ENCODE measurements around the gene BBS7.

BBS7 gene

DNA sequence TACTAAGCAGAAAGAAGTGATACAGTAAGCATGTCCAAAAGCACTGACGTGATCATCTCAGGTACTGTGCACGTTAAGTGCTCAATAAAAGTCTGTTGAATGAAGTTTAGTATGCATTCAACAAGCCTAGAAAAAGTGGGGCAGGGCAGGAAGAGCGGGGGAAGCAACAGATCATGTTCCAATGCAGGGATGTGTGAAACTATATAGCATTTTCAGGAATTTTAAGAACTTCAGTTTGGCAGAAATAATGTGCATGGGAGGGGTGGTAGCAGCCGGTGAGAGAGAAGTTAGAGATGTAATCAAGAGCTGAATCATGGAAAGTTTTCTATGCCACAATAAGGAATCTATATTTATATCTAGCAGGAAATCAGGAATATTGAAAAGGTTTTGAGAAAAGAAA, 27.4 kb downstream of the BBS7 start:
- in situ Hi-C loops (cut with MboI; ENCODE audit: low pct_unique_long_range_greater_than_20kb, low sequenced_read_pairs) = no loop called here
- no peak for DNase-seq

DNA sequence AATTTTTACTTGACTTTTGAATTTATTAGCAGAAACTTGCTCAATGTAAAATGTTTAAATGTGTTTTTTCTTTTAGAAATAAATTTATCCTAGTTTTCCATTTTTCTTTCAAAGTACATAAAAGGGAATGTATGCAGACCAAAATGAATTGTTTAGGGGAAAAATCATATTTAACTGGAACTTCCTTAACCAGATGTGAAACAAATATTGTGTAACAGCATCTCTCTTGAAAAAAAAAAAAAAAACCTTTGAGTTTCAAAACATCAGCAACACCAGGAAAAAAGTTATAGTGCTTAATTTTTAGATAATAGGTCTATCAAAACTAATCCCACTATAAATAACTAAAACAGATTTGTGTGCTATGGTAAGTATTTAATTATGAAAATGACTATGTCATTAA, 32.1 kb downstream of the BBS7 start:
- in situ Hi-C loops (cut with MboI; ENCODE audit: low pct_unique_long_range_greater_than_20kb, low sequenced_read_pairs) = no loop called here
- DNase-seq = no peak

DNA sequence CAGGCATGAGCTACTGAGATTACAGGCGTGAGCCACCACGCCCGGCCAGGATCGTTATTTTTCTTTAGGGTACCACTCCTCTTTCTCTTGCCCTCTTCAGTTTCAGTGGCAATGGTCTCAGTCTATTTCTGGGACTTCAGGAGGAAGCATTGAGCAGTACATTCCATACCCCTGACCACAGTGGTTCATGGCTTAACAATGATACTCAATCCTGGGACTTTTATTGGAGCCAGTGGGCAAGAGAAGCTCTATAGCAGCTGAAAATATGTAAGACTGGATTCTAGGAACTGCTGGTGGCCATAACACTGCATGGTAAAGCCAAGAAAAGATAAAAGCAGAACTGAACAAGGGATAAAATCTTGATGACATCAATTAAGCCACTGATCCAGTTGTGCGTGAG, 40.8 kb downstream of the BBS7 start:
- in situ Hi-C loops (cut with MboI; ENCODE audit: low pct_unique_long_range_greater_than_20kb, low sequenced_read_pairs) = no loop called here
- DNase-seq = no peak

DNA sequence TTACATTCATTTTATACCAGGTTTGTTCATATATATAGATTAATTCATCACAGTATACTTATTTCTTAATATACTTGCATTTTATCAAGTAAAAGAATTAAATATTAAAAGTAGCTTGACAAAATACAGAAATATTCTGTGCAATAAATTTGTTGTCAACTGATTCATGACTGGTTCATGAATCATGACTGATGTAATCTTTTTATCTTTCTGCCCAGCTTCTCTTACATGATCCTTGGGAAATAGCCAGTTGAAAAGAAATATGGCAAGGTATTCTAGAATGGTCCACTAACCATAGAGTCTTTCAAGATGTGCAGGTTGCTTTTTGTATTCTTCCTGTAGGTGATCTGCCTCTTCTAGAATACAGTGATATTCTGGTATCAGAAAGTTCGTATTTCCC, 42.4 kb downstream of the BBS7 start:
- in situ Hi-C loops (cut with MboI; ENCODE audit: low pct_unique_long_range_greater_than_20kb, low sequenced_read_pairs) = no loop called here
- no peak for DNase-seq

DNA sequence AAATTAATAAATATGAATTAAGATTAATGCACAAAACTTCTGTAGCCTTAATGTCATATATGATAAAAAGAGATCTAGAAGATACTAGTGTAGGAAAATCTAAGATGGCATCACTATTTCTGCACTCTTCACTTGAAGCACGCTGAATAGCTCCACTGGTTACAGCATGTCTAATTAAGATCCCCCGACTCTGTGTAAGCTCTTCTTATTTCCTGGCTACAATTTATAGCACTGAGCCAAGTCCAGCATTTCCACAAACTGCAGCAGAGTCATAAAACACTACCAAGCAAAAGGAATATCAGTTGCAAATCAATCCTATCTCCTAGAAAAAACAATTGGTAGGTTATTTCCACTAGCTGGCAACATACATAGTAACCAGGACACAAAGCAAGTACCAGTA, 45.3 kb downstream of the BBS7 start:
- in situ Hi-C loops (cut with MboI; ENCODE audit: low pct_unique_long_range_greater_than_20kb, low sequenced_read_pairs) = no loop called here

DNA sequence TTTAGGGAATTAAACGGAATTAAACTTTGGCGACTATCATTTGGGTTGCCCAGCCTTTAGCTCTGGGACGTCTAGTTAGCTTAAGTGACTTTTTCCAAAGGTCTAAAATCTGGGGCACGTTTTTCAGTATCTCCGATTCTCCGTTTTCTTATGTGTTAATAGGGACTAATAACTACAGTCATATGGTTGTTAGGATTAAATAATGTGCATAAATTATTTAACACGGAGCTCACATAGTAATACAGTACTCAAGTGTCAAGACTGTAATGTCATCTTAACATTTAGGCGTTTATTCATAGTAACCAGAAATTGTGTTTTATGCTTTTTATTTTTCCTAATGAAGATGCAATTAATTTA, 46.1 kb downstream of the BBS7 start:
- DNase-seq = no peak
- in situ Hi-C loops (cut with MboI; ENCODE audit: low pct_unique_long_range_greater_than_20kb, low sequenced_read_pairs) = no loop called here

More for the DNA sequence above, 45.3 kb downstream of the BBS7 start:
- no peak for DNase-seq

DNA sequence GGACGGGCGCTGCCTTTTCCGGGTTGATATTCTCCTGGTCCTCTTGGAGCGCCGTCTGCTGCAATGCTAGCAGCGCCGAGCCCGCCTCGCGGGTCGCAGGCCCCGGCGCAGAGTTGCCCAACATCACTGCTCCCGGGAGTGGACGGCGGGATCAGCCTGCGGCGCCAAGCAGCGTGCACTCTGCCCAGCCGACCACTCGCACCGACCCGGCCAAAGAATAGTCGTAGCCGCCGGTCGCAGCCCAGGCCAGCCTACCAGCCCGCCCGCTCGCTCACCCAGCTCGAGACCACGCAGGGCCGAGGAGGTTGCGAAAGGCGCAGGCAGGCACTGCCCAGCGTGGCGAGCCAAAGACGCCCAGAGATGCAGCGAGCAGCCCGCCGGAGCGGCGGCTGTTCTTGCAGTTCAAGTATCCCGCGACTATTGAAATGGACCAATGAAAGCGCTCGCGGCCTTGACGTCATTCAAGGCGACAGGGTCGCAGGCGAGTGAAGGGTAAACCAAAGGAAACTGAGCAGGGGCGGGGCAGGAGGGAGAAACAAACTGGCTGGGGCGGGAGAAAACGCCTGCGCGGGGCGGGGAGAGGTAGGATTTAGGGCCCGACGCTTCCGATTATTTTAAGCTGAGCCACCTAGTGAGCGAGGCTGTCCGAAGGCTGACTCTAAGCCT, 46.6 kb downstream of the BBS7 start, which contains the start of gene CCNA2:
Gene CCNA2, minus strand, starts transcription at position 379 of the 666 bp plus-strand sequence. Its CDS starts 255 bp downstream, at position 124.
- in situ Hi-C loops (cut with MboI; ENCODE audit: low pct_unique_long_range_greater_than_20kb, low sequenced_read_pairs) = no loop called here
- peak; percentile 97 for DNase-seq

DNA sequence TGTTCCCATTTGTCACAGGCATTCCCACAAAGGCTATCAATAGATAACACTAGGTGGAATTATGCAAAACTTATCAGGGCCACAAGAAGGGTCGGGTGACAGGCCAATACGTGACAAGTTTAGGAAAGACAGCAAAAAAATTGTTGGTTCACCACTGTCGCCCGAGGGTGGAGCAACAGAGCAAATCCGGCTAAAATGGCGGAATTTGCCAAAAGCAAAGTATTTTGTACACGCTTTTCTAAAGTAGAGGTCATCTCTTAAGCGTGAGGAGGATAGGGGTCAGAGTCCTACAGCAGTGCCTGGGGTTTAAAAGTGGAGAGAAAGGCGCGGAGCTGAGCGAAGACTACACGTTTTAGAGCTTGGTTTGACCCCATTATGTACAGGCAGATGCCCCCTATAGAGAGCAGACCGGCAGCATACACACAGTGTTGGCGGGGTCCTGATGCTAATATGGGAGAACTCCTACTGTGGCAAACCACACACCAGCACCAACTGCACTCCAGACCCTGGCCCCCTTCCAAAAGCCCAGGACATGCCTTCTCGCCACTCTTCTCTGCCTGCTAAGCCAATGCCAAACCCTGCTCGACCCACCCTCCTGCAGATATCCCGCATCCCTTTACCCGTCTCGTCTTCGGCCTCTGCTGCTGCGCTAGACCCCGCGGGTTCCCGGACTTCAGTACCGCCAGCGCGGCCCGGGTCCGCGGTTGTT, 47.3 kb downstream of the BBS7 start:
- in situ Hi-C loops (cut with MboI; ENCODE audit: low pct_unique_long_range_greater_than_20kb, low sequenced_read_pairs) = no loop called here
- DNase-seq = peak; percentile 67

DNA sequence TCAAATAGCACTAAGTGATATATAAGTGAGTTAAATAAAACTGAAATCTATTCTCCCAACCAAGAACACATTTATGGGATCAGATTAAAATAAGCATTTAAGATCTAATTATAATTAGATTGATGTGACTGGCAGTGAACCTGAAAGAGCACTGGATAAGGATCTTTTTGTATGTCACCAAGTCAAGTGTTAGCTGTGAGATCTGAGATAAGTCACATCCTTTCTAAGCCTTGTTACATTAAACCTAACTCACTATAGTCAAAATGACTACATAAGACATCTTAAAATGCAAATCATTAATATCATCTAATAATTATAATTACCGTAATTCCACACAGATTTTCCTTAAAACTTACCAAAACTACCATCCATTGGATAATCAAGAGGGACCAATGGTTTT, 48.2 kb downstream of the BBS7 start:
- DNase-seq = no peak
- in situ Hi-C loops (cut with MboI; ENCODE audit: low pct_unique_long_range_greater_than_20kb, low sequenced_read_pairs) = no loop called here

DNA sequence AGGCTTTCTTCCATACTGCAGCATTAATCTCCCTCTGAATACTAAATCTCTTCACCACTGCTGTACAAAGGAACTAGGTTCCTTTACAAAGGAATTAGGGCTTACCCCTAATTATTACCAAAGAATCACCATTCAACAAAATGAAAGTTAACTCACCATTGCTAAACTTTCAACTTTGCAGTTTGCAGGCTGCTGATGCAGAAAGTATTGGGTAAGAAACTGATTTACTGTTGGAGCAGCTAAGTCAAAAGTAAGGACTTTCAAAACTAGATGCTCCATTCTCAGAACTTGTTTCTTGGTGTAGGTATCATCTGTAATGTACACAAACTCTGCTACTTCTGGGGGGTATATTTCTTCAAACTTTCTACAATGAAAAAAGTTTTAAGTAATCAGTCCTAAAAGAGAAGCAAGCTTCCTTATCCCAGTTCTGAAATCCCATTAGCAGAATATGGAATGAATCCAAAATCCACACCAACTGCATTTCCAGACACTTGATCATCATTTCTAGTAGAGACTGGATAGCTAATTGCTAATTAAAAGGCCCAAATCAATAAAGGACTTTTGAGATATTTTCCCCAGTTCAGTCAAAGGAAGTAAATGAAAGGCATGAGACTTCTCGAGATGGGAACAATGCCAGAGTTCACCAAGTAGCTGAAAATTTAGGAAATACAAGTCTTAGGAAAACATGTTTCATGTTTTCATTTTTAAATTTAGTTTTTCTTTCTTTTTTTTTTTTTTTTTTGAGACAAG, 50.9 kb downstream of the BBS7 start:
- no peak for DNase-seq
- in situ Hi-C loops (cut with MboI; ENCODE audit: low pct_unique_long_range_greater_than_20kb, low sequenced_read_pairs) = no loop called here

DNA sequence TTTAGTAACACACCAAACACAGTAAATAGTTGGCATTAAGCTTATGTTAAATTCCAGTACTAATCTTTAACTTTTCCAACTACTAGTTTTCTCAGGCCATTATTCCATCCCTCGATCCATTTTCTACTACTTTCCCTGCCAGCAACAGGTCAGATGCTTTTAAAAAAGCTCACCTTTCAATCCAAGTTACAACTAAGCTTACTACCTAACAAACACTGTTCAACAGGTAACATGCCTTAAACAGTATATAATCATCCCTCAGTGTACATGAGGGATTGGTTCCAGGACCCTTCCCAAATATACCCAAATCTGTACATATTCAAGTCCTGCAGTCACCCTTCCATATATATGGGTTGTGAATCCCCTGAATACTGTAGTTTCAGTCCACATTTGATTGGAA, 52.1 kb downstream of the BBS7 start:
- in situ Hi-C loops (cut with MboI; ENCODE audit: low pct_unique_long_range_greater_than_20kb, low sequenced_read_pairs) = no loop called here
- DNase-seq = no peak

DNA sequence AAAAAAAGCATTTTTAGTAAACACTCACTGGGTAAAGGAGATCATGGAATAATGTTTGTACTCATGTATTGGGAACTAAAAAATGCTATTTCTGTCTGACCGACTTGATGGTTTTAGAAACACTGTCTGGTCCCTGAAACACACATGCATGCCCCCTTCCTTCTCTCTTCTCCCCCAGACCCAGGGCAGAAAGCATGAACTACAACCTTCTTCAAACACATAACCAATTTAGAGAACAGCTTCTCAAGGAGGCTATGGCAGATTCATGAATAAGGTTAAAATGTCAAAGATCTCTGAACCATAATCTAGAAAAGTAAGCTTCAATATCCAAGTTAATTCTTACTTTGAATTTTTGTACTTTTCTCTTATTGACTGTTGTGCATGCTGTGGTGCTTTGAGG, 52.6 kb downstream of the BBS7 start:
- in situ Hi-C loops (cut with MboI; ENCODE audit: low pct_unique_long_range_greater_than_20kb, low sequenced_read_pairs) = no loop called here

DNA sequence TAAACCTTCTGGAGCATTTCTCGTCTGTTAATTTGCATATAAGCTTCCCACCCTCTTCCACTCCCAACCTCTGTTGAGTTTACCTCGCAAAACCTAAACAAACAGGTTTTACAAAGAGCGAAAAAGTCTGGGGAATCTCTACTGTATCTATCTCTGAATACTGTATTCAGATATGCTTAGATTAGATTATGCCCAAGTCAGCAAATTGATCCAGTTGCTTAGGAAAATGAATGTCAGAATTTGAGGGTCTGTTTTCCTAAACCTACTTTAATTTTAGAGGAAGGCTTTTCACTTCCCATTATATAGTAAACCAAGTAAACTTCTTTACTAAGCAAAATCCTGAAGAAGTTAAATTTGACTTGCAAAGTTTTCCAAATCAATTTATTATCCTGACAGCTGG, 53.3 kb downstream of the BBS7 start:
- in situ Hi-C loops (cut with MboI; ENCODE audit: low pct_unique_long_range_greater_than_20kb, low sequenced_read_pairs) = no loop called here
- no peak for DNase-seq

More for the DNA sequence above, 52.6 kb downstream of the BBS7 start:
- DNase-seq = no peak

DNA sequence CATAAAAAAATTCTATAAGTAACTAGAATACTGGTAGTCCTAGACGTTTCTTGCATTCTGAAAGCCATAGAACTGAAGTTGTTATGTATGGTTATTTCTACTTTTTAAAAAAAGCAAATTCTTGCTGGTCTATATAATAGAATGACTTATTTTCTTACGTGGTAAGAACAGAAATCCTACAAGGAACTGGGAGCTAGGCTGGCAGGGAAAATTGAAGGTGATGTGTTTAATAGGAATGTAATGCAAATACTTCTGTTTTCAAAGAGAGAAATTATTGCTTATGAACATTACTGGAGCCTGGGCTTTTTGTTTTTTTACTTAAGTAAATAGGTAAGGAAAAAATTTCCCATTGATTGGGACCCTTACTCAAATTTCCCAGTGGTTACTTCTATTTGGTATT, 55.5 kb downstream of the BBS7 start:
- no peak for DNase-seq
- in situ Hi-C loops (cut with MboI; ENCODE audit: low pct_unique_long_range_greater_than_20kb, low sequenced_read_pairs) = no loop called here

DNA sequence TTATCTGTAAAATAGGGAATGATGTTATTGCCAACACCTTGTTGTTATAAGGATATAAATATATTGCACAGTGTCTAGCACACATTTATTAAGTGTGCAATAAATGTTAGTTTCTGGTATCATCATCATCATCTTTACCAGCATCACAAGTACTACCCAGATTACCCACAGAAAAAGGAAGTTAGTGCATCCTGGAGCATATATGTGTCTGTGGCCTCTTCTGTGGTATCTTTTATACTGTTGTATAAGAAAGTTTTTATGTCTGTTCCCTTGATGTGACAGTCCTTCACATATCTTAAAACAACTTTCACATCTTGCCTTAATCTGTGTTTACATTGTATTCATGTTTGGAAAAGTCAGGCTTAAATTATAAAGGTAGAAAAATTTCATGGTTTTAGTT, 59.2 kb downstream of the BBS7 start:
- DNase-seq = no peak
- in situ Hi-C loops (cut with MboI; ENCODE audit: low pct_unique_long_range_greater_than_20kb, low sequenced_read_pairs) = no loop called here

DNA sequence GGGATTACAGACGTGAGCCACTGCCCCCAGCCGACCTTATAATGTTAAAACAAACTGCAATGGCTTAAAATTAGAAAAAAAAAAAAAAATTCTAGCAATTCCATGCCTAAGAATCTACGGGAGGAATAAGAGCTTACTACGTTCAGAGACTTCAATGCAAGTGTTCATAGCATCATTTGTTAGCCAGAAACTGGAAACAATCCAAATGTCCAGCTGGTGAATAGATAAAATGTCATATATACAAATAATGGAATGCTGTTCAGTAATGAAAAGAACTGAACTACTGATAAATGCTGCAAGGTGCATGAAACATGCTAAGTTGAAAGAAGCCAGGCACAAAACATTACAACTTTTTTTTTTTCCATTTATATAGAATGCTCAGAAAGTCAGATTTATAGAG, 63.9 kb downstream of the BBS7 start:
- in situ Hi-C loops (cut with MboI; ENCODE audit: low pct_unique_long_range_greater_than_20kb, low sequenced_read_pairs) = no loop called here

DNA sequence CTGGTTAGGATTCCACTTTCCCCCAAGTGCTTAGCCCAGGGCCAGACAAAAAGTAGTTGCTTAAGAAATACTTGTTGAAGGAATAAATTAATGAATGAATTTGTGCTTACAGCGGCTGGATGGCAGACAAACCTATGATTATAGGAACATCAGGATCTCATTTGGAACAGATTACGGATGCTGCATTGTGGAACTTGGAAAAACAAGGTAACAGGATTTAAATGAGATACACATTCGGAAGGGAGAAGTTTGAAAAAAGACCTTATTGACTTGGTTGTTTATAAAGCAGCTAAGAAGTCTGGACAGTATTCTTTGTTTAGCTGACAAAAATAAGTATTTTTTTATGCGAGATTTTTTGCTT, 68.6 kb downstream of the BBS7 start:
- no peak for DNase-seq
- in situ Hi-C loops (cut with MboI; ENCODE audit: low pct_unique_long_range_greater_than_20kb, low sequenced_read_pairs) = no loop called here

More for the DNA sequence above, 63.9 kb downstream of the BBS7 start:
- no peak for DNase-seq

DNA sequence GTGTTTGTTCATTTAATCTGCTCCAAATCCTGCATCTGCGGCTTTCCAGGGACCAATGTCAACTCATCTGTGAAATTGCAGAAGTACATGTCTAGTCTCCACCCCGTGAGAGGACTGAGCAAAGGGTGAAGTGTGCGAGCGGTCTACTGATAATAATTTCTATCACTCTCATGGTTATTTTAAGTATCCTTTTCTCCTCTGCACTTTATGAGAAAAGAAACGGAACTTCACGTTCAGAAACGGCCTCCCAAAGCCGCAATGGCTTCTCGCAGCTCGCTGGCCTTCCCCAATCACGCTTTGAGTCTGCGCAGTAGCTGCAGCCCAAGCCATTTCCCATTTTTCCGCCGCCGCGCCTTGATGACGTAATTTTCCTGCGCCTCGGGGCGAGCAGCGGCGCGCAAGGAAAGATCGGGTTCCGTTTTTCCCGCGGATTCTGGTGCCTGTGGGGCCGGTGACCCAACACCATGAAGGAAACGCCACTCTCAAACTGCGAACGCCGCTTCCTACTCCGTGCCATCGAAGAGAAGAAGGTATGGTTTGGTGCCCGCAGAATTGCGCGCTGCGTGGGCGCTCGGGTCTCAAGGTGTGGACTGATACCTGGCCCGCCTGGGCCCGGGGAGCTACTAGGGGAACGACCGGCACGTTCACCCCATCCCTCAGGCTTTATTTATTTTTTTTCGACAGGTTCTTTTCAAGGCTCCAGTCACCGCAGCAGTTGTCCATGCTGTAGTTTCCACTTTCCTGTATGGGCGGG, 69.1 kb downstream of the BBS7 start, which contains the start of gene EXOSC9:
Gene EXOSC9, plus strand, starts transcription at position 363 of the 754 bp plus-strand sequence. Its CDS starts 102 bp downstream, at position 465.
- in situ Hi-C loops (cut with MboI; ENCODE audit: low pct_unique_long_range_greater_than_20kb, low sequenced_read_pairs) = no loop called here
- DNase-seq = peak; percentile 95

DNA sequence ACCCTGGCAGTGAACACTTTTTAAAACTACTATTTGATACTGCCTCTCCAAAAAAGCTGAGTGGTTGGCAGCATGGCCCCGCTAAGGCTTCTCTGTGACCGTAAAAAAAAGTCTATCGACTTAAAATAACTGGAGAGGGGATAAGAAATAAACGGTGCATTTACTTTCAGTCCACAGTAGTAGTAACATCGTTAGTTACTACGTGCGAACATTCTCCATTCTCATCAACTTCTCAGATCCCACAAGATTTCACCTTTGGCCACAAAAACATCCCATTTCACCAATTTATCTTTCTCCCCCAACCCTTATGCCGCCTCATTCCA, 69.7 kb downstream of the BBS7 start:
- DNase-seq = no peak
- in situ Hi-C loops (cut with MboI; ENCODE audit: low pct_unique_long_range_greater_than_20kb, low sequenced_read_pairs) = no loop called here
